SK-N-SH treated with all-trans-retinoic acid at 6 μM for 48 hours (cell line): ENCODE results near the gene ATAD5.
"Not testable (repeated sequence)": the region's sequence is repeated elsewhere in the genome, so short reads cannot be mapped to it uniquely, and the experiment has no call there.

ENCODE experiments used
- ATAC-seq: fragments of 200-7000 bp; cut with Tn5 transposase; 3 replicates; pipeline ENCODE4 v1.9.1; 2020; ENCODE audit warnings: mild to moderate bottlenecking, moderate library complexity
- ARNTL ChIP-seq: fragments of 450-650 bp; formaldehyde crosslinking; IDR thresholded peaks from 2 replicates; pipeline ENCODE4 v1.5.0; 2020; ENCODE audit warnings: low read depth, mild to moderate bottlenecking, moderate library complexity, borderline replicate concordance
- BACH2 ChIP-seq: fragments of 250-450 bp; sonication (Bioruptor Pico); IDR thresholded peaks from 2 replicates; pipeline ENCODE4 v1.9.0; 2021; ENCODE audit warnings: mild to moderate bottlenecking, borderline replicate concordance
- CSDC2 ChIP-seq: fragments of 250-450 bp; sonication (Bioruptor Pico); IDR thresholded peaks from 2 replicates; pipeline ENCODE4 v1.5.0; 2020; ENCODE audit warnings: mild to moderate bottlenecking, moderate library complexity
- ESRRG ChIP-seq: fragments of 250-450 bp; sonication (Bioruptor Pico); IDR thresholded peaks from 2 replicates; pipeline ENCODE4 v1.6.1; 2021; ENCODE audit warnings: mild to moderate bottlenecking
- GLIS3 ChIP-seq: fragments of 250-450 bp; sonication (Bioruptor Pico); IDR thresholded peaks from 2 replicates; pipeline ENCODE4 v1.5.0; 2020; ENCODE audit warnings: mild to moderate bottlenecking, moderate library complexity
- ISL1 ChIP-seq: fragments of 250-450 bp; sonication (Bioruptor Pico); IDR thresholded peaks from 2 replicates; pipeline ENCODE4 v2.1.2; 2022; ENCODE audit warnings: mild to moderate bottlenecking, moderate library complexity
- OSR1 ChIP-seq: fragments of 250-450 bp; sonication (Bioruptor Pico); IDR thresholded peaks from 2 replicates; pipeline ENCODE4 v1.8.0; 2022; ENCODE audit warnings: moderate library complexity, mild to moderate bottlenecking, inconsistent platforms
- RARB ChIP-seq: fragments of 250-450 bp; sonication (Bioruptor Pico); IDR thresholded peaks from 2 replicates; pipeline ENCODE4 v1.8.0; 2021; ENCODE audit warnings: mild to moderate bottlenecking, moderate library complexity
- SNAI2 ChIP-seq: fragments of 250-450 bp; sonication (Bioruptor Pico); IDR thresholded peaks from 2 replicates; pipeline ENCODE4 v1.5.0; 2020; ENCODE audit warnings: mild to moderate bottlenecking, moderate library complexity
- TCF4 ChIP-seq: fragments of 250-450 bp; sonication (Bioruptor Pico); IDR thresholded peaks from 2 replicates; pipeline ENCODE4 v1.8.0; 2021; ENCODE audit warnings: mild to moderate bottlenecking, moderate library complexity, borderline replicate concordance
- TOX ChIP-seq: fragments of 250-450 bp; sonication (Bioruptor Pico); IDR thresholded peaks from 2 replicates; pipeline ENCODE4 v1.8.0; 2021; ENCODE audit warnings: mild to moderate bottlenecking, moderate library complexity, borderline replicate concordance
- ZC3H10 ChIP-seq: fragments of 250-450 bp; sonication (Bioruptor Pico); IDR thresholded peaks from 2 replicates; pipeline ENCODE4 v1.5.1; 2021; ENCODE audit warnings: mild to moderate bottlenecking, moderate library complexity
- ZFP3 ChIP-seq: fragments of 250-450 bp; sonication (Bioruptor Pico); IDR thresholded peaks from 2 replicates; pipeline ENCODE4 v1.5.0; 2020; ENCODE audit warnings: mild to moderate bottlenecking, moderate library complexity
- ZFP30 ChIP-seq: fragments of 450-650 bp; formaldehyde crosslinking; IDR thresholded peaks from 2 replicates; pipeline ENCODE4 v1.5.0; 2022; ENCODE audit warnings: mild to moderate bottlenecking, moderate library complexity
- ZNF565 ChIP-seq: fragments of 450-650 bp; formaldehyde crosslinking; conservative IDR thresholded peaks from 2 replicates; pipeline ENCODE4 v1.5.0; 2020; ENCODE audit warnings: low read depth, mild to moderate bottlenecking, moderate library complexity
- ZNF70 ChIP-seq: fragments of 450-650 bp; formaldehyde crosslinking; IDR thresholded peaks from 2 replicates; pipeline ENCODE4 v1.5.0; 2020; ENCODE audit warnings: mild to moderate bottlenecking, moderate library complexity
- ZNF8 ChIP-seq: fragments of 450-650 bp; formaldehyde crosslinking; IDR thresholded peaks from 2 replicates; pipeline ENCODE4 v1.5.0; 2020; ENCODE audit warnings: mild to moderate bottlenecking, moderate library complexity
- TF ChIP-seq, protein P1 (sequence below): fragments of 250-450 bp; sonication (Bioruptor Pico); IDR thresholded peaks from 2 replicates; pipeline ENCODE4 v1.8.0; 2020; ENCODE audit warnings: mild to moderate bottlenecking, moderate library complexity, borderline replicate concordance
- TF ChIP-seq, protein P2 (sequence below): fragments of 250-450 bp; sonication (Bioruptor Pico); IDR thresholded peaks from 2 replicates; pipeline ENCODE4 v1.8.0; 2021; ENCODE audit warnings: low read depth, mild to moderate bottlenecking, moderate library complexity, borderline replicate concordance
- TF ChIP-seq, protein P3 (sequence below): fragments of 250-450 bp; sonication (Bioruptor Pico); IDR thresholded peaks from 2 replicates; pipeline ENCODE4 v1.5.1; 2021; ENCODE audit warnings: mild to moderate bottlenecking, moderate library complexity

The ATAD5 gene

DNA sequence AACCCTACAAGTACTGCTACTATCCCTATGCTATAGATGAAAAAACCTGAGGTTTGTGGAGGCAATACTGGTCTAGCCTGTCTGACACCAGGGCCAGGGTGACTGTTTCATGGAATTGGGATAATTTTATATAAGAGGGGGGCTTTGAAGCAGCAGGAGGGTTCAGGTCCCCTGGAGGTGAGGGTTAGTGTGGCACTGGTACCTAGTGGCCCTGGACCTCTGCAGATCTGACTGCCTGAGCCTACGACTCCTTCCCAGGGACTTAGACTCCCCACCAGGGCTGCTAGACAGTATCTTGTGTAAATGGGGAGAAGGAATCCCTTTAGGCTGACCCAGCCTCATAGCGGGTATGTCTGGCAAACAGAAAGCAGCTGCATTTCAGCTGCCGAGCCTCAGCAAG lies 96.8 kb downstream of the ATAD5 start:
- no peak for ATAC-seq
- TF ChIP-seq ZNF565 (CRISPR knock-in tag) = no peak
- no peak for TF ChIP-seq TOX (CRISPR knock-in tag)
- TF ChIP-seq, protein P1, sequence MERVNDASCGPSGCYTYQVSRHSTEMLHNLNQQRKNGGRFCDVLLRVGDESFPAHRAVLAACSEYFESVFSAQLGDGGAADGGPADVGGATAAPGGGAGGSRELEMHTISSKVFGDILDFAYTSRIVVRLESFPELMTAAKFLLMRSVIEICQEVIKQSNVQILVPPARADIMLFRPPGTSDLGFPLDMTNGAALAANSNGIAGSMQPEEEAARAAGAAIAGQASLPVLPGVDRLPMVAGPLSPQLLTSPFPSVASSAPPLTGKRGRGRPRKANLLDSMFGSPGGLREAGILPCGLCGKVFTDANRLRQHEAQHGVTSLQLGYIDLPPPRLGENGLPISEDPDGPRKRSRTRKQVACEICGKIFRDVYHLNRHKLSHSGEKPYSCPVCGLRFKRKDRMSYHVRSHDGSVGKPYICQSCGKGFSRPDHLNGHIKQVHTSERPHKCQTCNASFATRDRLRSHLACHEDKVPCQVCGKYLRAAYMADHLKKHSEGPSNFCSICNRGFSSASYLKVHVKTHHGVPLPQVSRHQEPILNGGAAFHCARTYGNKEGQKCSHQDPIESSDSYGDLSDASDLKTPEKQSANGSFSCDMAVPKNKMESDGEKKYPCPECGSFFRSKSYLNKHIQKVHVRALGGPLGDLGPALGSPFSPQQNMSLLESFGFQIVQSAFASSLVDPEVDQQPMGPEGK (CRISPR knock-in tag) = no peak
- TF ChIP-seq ZFP3 (CRISPR knock-in tag) = no peak
- no peak for TF ChIP-seq RARB

DNA sequence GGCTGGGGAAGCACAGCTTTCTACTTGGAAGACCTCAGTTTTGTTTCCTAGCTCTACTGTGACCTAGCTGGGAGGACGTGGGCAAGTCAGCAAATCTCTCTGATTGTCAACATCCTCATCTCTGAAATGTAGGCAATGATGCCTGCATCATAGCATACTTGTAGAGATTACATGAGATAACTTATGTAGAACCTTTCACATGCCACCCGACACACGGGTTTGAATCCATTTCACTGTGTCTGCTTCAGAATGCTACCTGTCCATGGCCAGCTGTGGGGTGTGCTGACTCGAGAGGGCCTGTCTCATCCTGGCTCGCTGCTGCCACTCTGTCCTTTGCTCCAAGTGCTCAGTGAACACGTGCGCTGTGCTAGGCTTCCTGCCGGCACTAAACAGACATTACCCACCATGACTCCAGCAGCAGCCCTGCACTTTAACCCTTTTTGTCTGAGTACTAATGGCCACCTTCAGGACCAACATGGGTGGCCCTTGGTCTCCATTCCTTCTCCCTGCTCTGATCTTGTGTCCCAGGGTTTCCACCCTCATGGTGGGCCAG lies 97.4 kb downstream of the ATAD5 start:
- TF ChIP-seq TCF4 = no peak
- no peak for TF ChIP-seq GLIS3 (CRISPR knock-in tag)
- no peak for TF ChIP-seq OSR1 (CRISPR knock-in tag)
- no peak for ATAC-seq

DNA sequence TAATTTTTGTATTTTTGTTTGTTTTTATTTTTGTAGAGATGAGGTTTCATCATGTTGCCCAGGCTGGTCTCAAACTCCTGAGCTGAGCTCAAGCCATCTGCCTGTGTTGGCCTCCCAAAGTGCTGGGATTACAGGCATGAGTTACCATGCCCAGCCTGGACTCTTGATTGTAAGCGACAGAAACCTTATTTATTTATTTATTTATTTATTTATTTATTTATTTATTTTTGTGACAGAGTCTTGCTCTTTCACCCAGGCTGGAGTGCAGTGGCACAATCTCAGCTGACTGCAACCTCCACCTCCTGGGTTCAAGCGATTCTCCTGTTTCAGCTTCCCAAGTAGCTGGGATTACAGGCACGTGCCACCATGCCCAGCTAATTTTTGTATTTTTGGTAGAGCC lies 98.1 kb downstream of the ATAD5 start:
- ATAC-seq = not testable (repeated sequence)

DNA sequence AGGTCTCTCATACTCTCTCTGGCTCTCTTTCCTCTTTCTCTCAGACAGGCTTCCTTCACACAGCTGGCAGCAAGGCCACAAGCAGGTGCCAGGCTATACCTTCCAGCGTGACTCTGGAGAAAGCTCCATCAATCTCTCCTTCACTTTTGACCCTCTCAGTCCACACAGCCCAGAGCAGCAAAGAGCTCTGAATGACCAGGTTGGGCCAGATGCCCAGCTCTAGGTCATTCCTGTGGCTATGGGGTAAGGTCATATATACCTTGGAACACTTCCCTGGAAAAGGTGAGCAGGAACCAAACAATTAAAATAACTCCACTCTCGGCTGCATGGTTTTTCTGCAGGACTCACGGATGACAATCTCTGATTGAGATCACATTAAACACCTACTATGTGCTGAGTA lies 98.7 kb downstream of the ATAD5 start:
- ATAC-seq = no peak
- TF ChIP-seq, protein P2, sequence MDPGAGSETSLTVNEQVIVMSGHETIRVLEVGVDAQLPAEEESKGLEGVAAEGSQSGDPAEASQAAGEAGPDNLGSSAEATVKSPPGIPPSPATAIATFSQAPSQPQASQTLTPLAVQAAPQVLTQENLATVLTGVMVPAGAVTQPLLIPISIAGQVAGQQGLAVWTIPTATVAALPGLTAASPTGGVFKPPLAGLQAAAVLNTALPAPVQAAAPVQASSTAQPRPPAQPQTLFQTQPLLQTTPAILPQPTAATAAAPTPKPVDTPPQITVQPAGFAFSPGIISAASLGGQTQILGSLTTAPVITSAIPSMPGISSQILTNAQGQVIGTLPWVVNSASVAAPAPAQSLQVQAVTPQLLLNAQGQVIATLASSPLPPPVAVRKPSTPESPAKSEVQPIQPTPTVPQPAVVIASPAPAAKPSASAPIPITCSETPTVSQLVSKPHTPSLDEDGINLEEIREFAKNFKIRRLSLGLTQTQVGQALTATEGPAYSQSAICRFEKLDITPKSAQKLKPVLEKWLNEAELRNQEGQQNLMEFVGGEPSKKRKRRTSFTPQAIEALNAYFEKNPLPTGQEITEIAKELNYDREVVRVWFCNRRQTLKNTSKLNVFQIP (CRISPR knock-in tag) = no peak
- TF ChIP-seq BACH2 (CRISPR knock-in tag) = no peak
- no peak for TF ChIP-seq ZNF70
- no peak for TF ChIP-seq TCF4
- TF ChIP-seq TOX (CRISPR knock-in tag) = no peak
- no peak for TF ChIP-seq SNAI2 (CRISPR knock-in tag)
- no peak for TF ChIP-seq ARNTL
- TF ChIP-seq ISL1 (CRISPR knock-in tag) = no peak
- TF ChIP-seq CSDC2 (CRISPR knock-in tag) = no peak
- no peak for TF ChIP-seq ZFP30 (CRISPR knock-in tag)
- TF ChIP-seq ZC3H10 (CRISPR knock-in tag) = no peak
- TF ChIP-seq ZNF8 (CRISPR knock-in tag) = no peak
- no peak for TF ChIP-seq OSR1 (CRISPR knock-in tag)
- no peak for TF ChIP-seq GLIS3 (CRISPR knock-in tag)
- TF ChIP-seq ESRRG = no peak
- TF ChIP-seq, protein P1 (CRISPR knock-in tag) = no peak

DNA sequence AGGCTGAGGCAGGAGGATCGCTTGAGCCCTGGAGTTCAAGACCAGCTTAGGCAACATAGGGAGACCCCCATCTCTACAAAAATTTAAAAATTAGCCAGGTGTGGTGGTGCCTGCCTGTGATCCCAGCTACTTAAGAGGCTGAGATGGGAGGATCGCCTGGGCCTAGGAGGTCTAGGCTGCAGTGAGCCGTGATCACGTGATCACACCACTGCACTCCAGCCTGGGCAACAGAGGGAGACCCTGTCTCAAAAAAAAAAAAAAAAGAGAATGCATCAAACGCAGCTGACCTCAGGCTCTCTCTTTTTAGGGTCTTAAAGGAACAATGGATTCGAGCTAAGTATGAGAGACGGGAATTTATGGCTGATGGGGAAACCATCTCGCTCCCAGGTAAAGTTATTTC lies 99.8 kb downstream of the ATAD5 start:
- ATAC-seq = not testable (repeated sequence)

DNA sequence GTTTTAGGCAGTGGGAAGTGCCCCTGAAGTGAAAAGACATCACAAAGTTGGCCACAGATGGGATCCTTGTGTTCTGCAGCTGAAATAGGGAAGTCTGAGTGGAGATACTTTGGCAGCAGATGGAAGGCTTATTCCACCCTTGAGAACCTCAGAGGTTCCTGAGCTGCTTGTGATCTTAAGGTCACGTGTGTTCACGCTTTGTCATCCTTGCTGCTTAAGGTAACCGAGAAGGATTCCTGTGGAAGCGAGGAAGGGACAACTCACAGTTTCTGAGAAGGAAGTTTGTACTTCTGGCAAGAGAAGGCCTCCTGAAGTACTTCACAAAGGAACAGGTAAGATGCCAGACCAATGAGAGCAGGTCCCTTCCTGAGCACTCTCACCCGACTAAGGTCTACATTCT lies 102.2 kb downstream of the ATAD5 start:
- no peak for ATAC-seq

More for the DNA sequence above, 102.2 kb downstream of the ATAD5 start:
- TF ChIP-seq ZNF8 (CRISPR knock-in tag) = no peak
- TF ChIP-seq TCF4 = no peak
- TF ChIP-seq, protein P1 (CRISPR knock-in tag) = no peak
- TF ChIP-seq ZFP30 (CRISPR knock-in tag) = no peak
- no peak for TF ChIP-seq ISL1 (CRISPR knock-in tag)
- no peak for TF ChIP-seq TOX (CRISPR knock-in tag)
- TF ChIP-seq OSR1 (CRISPR knock-in tag) = no peak
- no peak for TF ChIP-seq BACH2 (CRISPR knock-in tag)
- no peak for TF ChIP-seq CSDC2 (CRISPR knock-in tag)
- TF ChIP-seq ARNTL = no peak
- TF ChIP-seq, protein P3, sequence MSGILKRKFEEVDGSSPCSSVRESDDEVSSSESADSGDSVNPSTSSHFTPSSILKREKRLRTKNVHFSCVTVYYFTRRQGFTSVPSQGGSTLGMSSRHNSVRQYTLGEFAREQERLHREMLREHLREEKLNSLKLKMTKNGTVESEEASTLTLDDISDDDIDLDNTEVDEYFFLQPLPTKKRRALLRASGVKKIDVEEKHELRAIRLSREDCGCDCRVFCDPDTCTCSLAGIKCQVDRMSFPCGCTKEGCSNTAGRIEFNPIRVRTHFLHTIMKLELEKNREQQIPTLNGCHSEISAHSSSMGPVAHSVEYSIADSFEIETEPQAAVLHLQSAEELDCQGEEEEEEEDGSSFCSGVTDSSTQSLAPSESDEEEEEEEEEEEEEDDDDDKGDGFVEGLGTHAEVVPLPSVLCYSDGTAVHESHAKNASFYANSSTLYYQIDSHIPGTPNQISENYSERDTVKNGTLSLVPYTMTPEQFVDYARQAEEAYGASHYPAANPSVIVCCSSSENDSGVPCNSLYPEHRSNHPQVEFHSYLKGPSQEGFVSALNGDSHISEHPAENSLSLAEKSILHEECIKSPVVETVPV (CRISPR knock-in tag) = no peak
- no peak for TF ChIP-seq ESRRG
- no peak for TF ChIP-seq ZNF70
- no peak for TF ChIP-seq ZFP3 (CRISPR knock-in tag)
